GM06990 (cell line): ENCODE measurements around the gene SYTL5.

ENCODE experiments used
- DNase-seq: peaks from one replicate; pipeline ENCODE4 v3.0.0-alpha.2; 2011; ENCODE audit not compliant: insufficient read length; ENCODE audit errors: extremely low read depth
- H3K27me3 ChIP-seq: replicated peaks from 2 replicates; pipeline ENCODE4 v1.6.0; 2011; ENCODE audit warnings: low read length; ENCODE audit not compliant: control insufficient read depth, insufficient read depth
- H3K36me3 ChIP-seq: 2 replicates; pipeline ENCODE4 v1.5.1; 2011; ENCODE audit warnings: low read length; ENCODE audit not compliant: control insufficient read depth, insufficient read depth
- H3K4me3 ChIP-seq: replicated peaks from 2 replicates; pipeline ENCODE4 v1.5.1; 2011; ENCODE audit warnings: low read depth, mild to moderate bottlenecking, control low read depth, low read length
- CTCF ChIP-seq: IDR thresholded peaks from 2 replicates; pipeline ENCODE4 v1.5.1; 2011; ENCODE audit warnings: low read length, control low read depth, mild to moderate bottlenecking, inconsistent platforms; ENCODE audit not compliant: insufficient read depth, poor library complexity, severe bottlenecking

SYTL5 gene

GRCh38 chrX:38036466-38036865 is 30.1 kb downstream of the SYTL5 start:
- no peak for DNase-seq
- no peaks in the 10 kb centered on the region for H3K27me3 ChIP-seq
- no peak for TF ChIP-seq CTCF
- no peak overlapping the region for H3K4me3 ChIP-seq
- no peaks in the 10 kb centered on the region for H3K36me3 ChIP-seq

- TF ChIP-seq CTCF: no peak
- no peaks in the 10 kb centered on the region for H3K27me3 ChIP-seq
- no peak for DNase-seq
- H3K4me3 ChIP-seq: no peak overlapping the region
- H3K36me3 ChIP-seq: no peaks in the 10 kb centered on the region
These were observed 32.1 kb downstream of the SYTL5 start for GRCh38 chrX:38038501-38038900.

DNA sequence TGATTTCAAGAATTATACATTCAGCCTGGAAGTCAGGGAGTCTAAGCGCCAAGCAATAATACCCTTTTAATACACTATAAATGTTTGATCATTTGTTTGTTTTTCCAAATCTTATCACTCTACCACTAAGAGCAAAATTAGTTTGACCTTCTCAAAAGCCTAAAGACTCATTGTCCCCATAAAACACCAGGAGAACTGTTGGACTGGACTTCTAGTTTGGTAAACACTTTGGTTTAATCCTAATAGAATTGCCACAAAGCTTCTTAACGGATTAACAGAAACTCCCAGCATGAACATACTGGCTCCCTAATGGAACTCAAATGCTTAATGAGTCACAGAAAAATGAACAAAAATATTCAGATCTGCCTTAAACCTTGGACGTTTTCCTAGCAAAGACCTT is 34.9 kb downstream of the SYTL5 start:
- no peak for TF ChIP-seq CTCF
- no peak for DNase-seq
- no peak overlapping the region for H3K4me3 ChIP-seq
- H3K36me3 ChIP-seq: no peaks in the 10 kb centered on the region
- H3K27me3 ChIP-seq: no peaks in the 10 kb centered on the region

DNA sequence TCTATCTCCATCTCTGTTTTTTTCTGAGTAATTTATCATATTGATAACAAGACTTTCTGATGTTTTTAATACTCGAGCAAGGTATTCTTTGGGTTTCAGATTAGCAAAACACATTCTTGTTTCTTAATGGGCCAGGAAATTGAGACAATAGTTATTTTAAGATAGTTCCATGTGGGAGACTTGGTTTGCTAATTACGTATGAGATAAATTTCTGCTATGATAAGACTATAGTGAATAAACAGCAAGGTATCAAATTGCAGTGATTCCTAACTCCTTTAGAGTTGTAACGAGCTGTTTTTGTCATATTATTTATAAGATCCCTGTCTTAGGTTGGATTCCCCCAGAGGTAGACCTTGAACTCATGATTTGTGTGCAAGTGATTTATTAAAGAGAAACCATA is 38.3 kb downstream of the SYTL5 start:
- no peaks in the 10 kb centered on the region for H3K36me3 ChIP-seq
- DNase-seq: no peak
- no peaks in the 10 kb centered on the region for H3K27me3 ChIP-seq
- H3K4me3 ChIP-seq: no peak overlapping the region
- no peak for TF ChIP-seq CTCF

- DNase-seq: no peak
- no peak for TF ChIP-seq CTCF
- Histone ChIP-seq H3K4me3 (no peak overlapping the region), H3K36me3 (no peaks in the 10 kb centered on the region), H3K27me3 (no peaks in the 10 kb centered on the region)
These were observed 39.3 kb downstream of the SYTL5 start for GRCh38 chrX:38045538-38046096.

- Histone ChIP-seq H3K36me3 (no peaks in the 10 kb centered on the region), H3K4me3 (no peak overlapping the region), H3K27me3 (no peaks in the 10 kb centered on the region)
- TF ChIP-seq CTCF: no peak
- no peak for DNase-seq
These were observed 42.5 kb downstream of the SYTL5 start for GRCh38 chrX:38048886-38049285.
